Psoas muscle (tissue), 8 donors: Measurements from ENCODE around the gene MLLT3. TPM values are rescaled to one million over a fixed set of nuclear protein-coding genes. Genes with fewer than 3 reads are reported as not detected.

ENCODE experiments used
- ATAC-seq, 4 donors: fragments of 200-7000 bp; cut with Tn5 transposase; one replicate each; pipeline ENCODE4 v1.9.1; 2020; ENCODE audit warnings: moderate library complexity in 3 of 4, mild to moderate bottlenecking in 2 of 4
- DNase-seq, 2 donors: peaks; one replicate each; pipeline ENCODE4 v3.0.0-alpha.2; 2020
- H3K27ac ChIP-seq: fragments of 200-600 bp; one replicate; pipeline ENCODE4 v1.8.0; 2022
- H3K27me3 ChIP-seq, 3 donors: fragments of 200-600 bp in 1 of 3; one replicate each; pipeline versions ENCODE4 v1.6.1 to v1.8.0; 2013 to 2022; ENCODE audit warnings: low read length in 2 of 3, mild to moderate bottlenecking in 2 of 3, moderate library complexity in 1 of 3; ENCODE audit not compliant: insufficient read depth in 3 of 3
- H3K36me3 ChIP-seq, 2 donors: fragments of 200-600 bp in 1 of 2; one replicate each; pipeline versions ENCODE4 v1.6.1 to v1.8.0; 2013 to 2022; ENCODE audit warnings: low read depth in 1 of 2, mild to moderate bottlenecking in 1 of 2, moderate library complexity in 1 of 2; ENCODE audit not compliant: insufficient read depth in 1 of 2
- H3K4me1 ChIP-seq: fragments of 200-600 bp; one replicate; pipeline ENCODE4 v1.8.0; 2022
- H3K4me3 ChIP-seq: fragments of 200-600 bp; one replicate; pipeline ENCODE4 v1.8.0; 2022; ENCODE audit warnings: mild to moderate bottlenecking
- H3K9me3 ChIP-seq: fragments of 200-600 bp; one replicate; pipeline ENCODE4 v1.8.0; 2022
- WGBS, 3 donors: extraction: QIAGEN DNeasy Blood & Tissue Kit; methylation state at CpG; one replicate each; pipeline versions ENCODE4 v1.1.6 to v1.1.7; 2013; 5-methylcytosine and 5-hydroxymethylcytosine counted together
- intact Hi-C, 2 donors: fragments of 100-400 bp; cut with DNase I; formaldehyde crosslinking; loops; one replicate each; pipeline versions ENCODE4 v1.11.0 to v1.14.2; 2022
- polyA plus RNA-seq, 3 donors: library from polyadenylated mRNA; stranded (reverse); fragments of 200-250 nt; gene quantifications; one replicate each; pipeline ENCODE4 v1.2.3, GENCODE V29; 2013
- total RNA-seq, 4 donors: library from RNA; stranded (reverse); fragmentation: NEBNext Ultra II Directional in 2 of 4; extraction: Animal tissue kit (Norgen Biotek cat#: 25700) in 2 of 4; gene quantifications; one replicate each; pipeline versions ENCODE4 v1.2.1 to v1.2.4, GENCODE V29; 2021 to 2023
- TF ChIP-seq, protein P1 (sequence below): fragments of 200-600 bp; IDR thresholded peaks from one replicate; pipeline ENCODE4 v1.8.0; 2022; ENCODE audit warnings: antibody characterized with exemption
- donor health status: healthy with polysubstance abuse.
- donor health status: DM: no; HTN: no; CAD: no; lungs with moderate emphysema.
- donor health status: Bipolar disorder and iron deficiency.
- donor health status: healthy.
- donor health status: DM: yes; HTN: yes; CAD: no.
- donor health status: DM: no; HTN: no; CAD: no.
- donor health status: DM: no; HTN: no; CAD: no.
- donor health status: DM: yes; HTN: yes; CAD: no.

MLLT3 gene
- total and polyA plus RNA-seq, 7 donors: 1.2 to 9.8 (median 3.3) TPM

DNA sequence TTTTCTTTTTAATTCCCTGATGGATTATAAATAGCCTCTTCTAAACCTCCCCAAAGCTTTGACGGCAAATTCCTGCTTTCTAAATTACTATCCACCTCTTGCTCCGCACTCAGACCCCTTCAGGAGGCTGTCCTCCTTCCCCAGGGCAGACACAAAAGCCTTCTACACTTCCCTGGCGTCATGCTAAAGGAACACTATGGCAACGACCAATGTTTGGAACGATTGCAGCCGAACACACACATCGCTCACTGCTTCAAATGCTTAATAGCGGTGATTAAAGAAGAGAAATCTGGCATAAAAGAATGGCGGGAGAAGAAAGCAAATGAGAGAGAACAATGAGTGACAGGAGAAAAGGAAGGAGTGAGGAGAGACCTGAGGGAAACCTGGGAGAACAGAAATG is 297.3 kb downstream of the MLLT3 start:
- Histone ChIP-seq H3K27ac (no peak overlapping the region), H3K4me3 (no peak overlapping the region), H3K27me3 (no peaks in the 10 kb centered on the region), H3K9me3 (no peaks in the 10 kb centered on the region), H3K4me1 (no peaks in the 10 kb centered on the region), H3K36me3 (no peaks in the 10 kb centered on the region)
- DNase-seq: no peak
- TF ChIP-seq, protein P1, sequence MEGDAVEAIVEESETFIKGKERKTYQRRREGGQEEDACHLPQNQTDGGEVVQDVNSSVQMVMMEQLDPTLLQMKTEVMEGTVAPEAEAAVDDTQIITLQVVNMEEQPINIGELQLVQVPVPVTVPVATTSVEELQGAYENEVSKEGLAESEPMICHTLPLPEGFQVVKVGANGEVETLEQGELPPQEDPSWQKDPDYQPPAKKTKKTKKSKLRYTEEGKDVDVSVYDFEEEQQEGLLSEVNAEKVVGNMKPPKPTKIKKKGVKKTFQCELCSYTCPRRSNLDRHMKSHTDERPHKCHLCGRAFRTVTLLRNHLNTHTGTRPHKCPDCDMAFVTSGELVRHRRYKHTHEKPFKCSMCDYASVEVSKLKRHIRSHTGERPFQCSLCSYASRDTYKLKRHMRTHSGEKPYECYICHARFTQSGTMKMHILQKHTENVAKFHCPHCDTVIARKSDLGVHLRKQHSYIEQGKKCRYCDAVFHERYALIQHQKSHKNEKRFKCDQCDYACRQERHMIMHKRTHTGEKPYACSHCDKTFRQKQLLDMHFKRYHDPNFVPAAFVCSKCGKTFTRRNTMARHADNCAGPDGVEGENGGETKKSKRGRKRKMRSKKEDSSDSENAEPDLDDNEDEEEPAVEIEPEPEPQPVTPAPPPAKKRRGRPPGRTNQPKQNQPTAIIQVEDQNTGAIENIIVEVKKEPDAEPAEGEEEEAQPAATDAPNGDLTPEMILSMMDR: no peak
- 90 to 93% (median 91%) methylated on average over 9 of the region's 9 CpGs for WGBS, 3 donors
- ATAC-seq: no peak
- intact Hi-C loops: no loop called here

DNA sequence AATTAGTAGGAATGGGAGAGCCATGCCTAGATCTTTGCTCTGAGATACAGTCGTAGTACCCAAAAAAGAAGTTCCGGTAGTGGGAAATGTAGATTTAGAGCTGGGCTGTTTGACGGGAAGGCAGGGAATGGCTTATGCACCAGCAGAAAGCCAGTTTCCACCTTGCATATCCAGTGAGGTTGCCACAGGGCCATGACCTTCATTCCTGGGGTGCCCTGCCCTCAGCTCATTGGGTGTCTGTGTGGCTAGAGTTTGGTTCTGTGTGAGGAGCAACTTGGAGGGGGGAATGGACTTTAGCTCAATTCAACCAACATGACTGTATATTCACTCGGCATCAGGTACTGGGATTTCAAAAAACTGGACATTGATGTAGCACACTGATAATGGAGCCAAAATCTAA is 300.1 kb downstream of the MLLT3 start:
- Histone ChIP-seq H3K4me3 (no peak overlapping the region), H3K27me3 (no peaks in the 10 kb centered on the region), H3K4me1 (no peaks in the 10 kb centered on the region), H3K27ac (no peak overlapping the region), H3K36me3 (no peaks in the 10 kb centered on the region), H3K9me3 (no peaks in the 10 kb centered on the region)
- TF ChIP-seq, protein P1: no peak
- DNase-seq (no peak), ATAC-seq (no peak)
- intact Hi-C loops: no loop called here
- WGBS, 3 donors: 93 to 98% (median 97%) methylated on average over 4 of the region's 4 CpGs

DNA sequence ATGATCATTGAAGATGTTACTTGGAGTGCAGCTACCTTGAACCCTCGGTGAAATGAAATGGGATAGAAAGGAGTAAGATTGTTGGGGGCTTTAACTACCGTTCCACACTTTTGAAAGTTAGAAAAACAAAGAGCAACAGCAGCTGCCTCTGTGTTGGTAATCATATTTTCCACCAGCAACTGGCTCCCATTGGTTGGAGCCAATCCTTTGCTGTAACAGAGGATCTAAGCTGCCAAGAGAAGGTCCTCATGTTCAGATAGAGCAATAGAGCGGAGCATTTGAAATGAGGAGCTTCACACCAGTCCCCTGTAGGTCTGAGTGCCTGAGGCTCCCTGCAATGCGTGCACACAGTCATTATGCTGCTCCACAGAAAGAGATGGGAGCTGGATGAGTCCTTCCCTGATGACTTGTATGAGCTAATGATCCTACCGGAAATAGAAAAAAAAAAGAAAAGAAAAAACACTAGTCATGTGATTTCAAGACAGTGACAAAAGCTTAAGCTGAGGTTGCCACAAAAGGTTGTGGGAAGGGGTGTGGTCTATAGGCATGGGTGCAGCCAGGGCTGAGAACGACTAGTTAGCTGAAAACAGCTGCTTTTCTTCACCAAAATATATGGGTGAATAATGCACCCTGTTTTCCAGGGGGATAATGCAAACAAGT is 300.7 kb downstream of the MLLT3 start:
- TF ChIP-seq, protein P1: no peak
- WGBS, 3 donors: 28 to 46% (median 30%) methylated on average over 6 of the region's 6 CpGs
- intact Hi-C loops: no loop called here
- H3K9me3 ChIP-seq: no peaks in the 10 kb centered on the region
- no peak overlapping the region for H3K27ac ChIP-seq
- ATAC-seq (no peak), DNase-seq (no peak)
- H3K4me3 ChIP-seq: no peak overlapping the region
- no peaks in the 10 kb centered on the region for H3K36me3 ChIP-seq
- H3K4me1 ChIP-seq: no peaks in the 10 kb centered on the region
- no peaks in the 10 kb centered on the region for H3K27me3 ChIP-seq

DNA sequence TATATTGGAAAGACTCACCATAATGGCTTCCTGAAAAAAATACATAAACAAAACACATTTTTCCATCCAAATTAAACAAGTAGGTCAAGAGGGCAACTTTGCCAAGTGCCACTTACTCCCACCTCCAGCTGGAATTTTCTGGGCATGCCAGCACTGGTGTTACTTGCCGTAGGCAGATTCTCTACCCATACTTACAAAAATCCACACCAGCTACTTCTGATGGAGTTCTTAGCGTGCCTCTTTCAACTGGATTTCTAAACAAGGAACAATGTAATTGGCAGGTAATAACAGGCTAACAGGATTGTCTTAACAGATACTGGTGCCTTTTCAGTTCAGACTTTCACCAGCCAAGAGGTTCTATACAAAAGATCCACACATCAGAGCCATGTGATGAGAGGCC is 301.4 kb downstream of the MLLT3 start:
- intact Hi-C loops: no loop called here
- Histone ChIP-seq H3K9me3 (no peaks in the 10 kb centered on the region), H3K36me3 (no peaks in the 10 kb centered on the region), H3K27ac (no peak overlapping the region), H3K27me3 (no peaks in the 10 kb centered on the region), H3K4me1 (no peaks in the 10 kb centered on the region), H3K4me3 (no peak overlapping the region)
- 44 to 49% (median 45%) methylated on average over 2 of the region's 2 CpGs for WGBS, 3 donors
- no peak for ATAC-seq
- TF ChIP-seq, protein P1: no peak
- DNase-seq: no peak
